Esophagus squamous epithelium (tissue), 4 donors: Measurements from ENCODE around the gene DKC1.

ENCODE experiments used
- POLR2A ChIP-seq, 4 donors: fragments of 450-650 bp; IDR thresholded peaks; one replicate each; pipeline ENCODE4 v1.6.1; 2017; ENCODE audit warnings: antibody characterized with exemption in 4 of 4, mild to moderate bottlenecking in 4 of 4, moderate library complexity in 3 of 4
- TF ChIP-seq, protein P1 (sequence below), 6 experiments: fragments of 450-650 bp in 4 of 6; fragments of 200-600 bp in 2 of 6; sonication (generic) in 2 of 6; IDR thresholded peaks; one replicate each; pipeline ENCODE4 v1.5.1; 2016 to 2019; ENCODE audit warnings: antibody characterized with exemption in 6 of 6, mild to moderate bottlenecking in 4 of 6, moderate library complexity in 4 of 6

DNA sequence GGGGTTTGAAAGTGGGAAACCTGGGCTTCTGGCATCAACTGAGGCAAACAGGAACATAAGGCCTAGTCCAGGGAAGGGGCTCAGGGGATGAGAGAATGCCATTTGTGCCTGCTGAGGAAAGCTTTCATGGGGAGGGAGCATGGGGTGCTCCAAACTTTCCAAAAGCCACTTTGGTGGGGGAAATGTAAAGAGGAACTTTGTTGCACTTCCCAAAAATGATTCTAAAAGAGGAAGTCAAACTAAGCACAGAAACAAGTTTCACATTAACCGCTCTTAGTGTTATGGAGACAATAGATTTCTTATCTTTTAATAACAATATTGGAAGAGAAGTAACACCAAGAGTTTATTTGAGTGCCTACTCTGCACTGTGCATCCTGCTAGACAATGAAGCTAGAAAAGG, 44.0 kb upstream of the DKC1 start:
- TF ChIP-seq, protein P1, sequence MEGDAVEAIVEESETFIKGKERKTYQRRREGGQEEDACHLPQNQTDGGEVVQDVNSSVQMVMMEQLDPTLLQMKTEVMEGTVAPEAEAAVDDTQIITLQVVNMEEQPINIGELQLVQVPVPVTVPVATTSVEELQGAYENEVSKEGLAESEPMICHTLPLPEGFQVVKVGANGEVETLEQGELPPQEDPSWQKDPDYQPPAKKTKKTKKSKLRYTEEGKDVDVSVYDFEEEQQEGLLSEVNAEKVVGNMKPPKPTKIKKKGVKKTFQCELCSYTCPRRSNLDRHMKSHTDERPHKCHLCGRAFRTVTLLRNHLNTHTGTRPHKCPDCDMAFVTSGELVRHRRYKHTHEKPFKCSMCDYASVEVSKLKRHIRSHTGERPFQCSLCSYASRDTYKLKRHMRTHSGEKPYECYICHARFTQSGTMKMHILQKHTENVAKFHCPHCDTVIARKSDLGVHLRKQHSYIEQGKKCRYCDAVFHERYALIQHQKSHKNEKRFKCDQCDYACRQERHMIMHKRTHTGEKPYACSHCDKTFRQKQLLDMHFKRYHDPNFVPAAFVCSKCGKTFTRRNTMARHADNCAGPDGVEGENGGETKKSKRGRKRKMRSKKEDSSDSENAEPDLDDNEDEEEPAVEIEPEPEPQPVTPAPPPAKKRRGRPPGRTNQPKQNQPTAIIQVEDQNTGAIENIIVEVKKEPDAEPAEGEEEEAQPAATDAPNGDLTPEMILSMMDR (IDR thresholded peaks at IDR 0.05): no peak
- no peak for TF ChIP-seq POLR2A (IDR thresholded peaks at IDR 0.05)
